CD4-positive, alpha-beta T cell (primary cell): ENCODE results near the gene LY6G5C. TPM values are rescaled to one million over a fixed set of nuclear protein-coding genes. Genes with fewer than 3 reads are reported as not detected.

Source experiments
- ATAC-seq: fragments of 200-7000 bp; cut with Tn5 transposase; one replicate; pipeline ENCODE4 v1.10.0; 2022; ENCODE audit warnings: mild to moderate bottlenecking; ENCODE audit not compliant: poor library complexity
- CTCF ChIA-PET: fragments of 350-600 bp; sonication (Branson Sonifier 250); formaldehyde crosslinking; loops from one replicate; lab custom pipeline; 2021; ENCODE audit warnings: antibody characterized with exemption, inconsistent platforms; lab: Charles Lee
- POLR2A ChIA-PET: fragments of 350-600 bp; sonication (Branson Sonifier 250); formaldehyde crosslinking; loops from one replicate; lab custom pipeline; 2021; ENCODE audit warnings: antibody characterized with exemption, inconsistent platforms; lab: Charles Lee
- DNase-seq, 14 experiments: peaks; one replicate each; pipeline ENCODE4 v3.0.0-alpha.2; 2013 to 2020; ENCODE audit warnings: mixed read lengths in 2 of 14
- H3K27ac ChIP-seq, 2 donors: one replicate each; pipeline versions ENCODE4 v1.5.1 to v1.7.0; 2013; ENCODE audit warnings: low read length in 2 of 2, low read depth in 1 of 2, mild to moderate bottlenecking in 1 of 2
- H3K27me3 ChIP-seq, 2 experiments: 1 replicate in 1 of 2; 2 replicates in 1 of 2; pipeline versions ENCODE4 v1.6.1 to v1.7.0; 2013; ENCODE audit warnings: low read length in 2 of 2, control low read depth in 1 of 2, mild to moderate bottlenecking in 1 of 2, moderate library complexity in 1 of 2; ENCODE audit not compliant: insufficient read depth in 2 of 2, control insufficient read depth in 1 of 2
- H3K36me3 ChIP-seq: one replicate; pipeline ENCODE4 v1.6.1; 2013; ENCODE audit warnings: low read length, control low read depth; ENCODE audit not compliant: insufficient read depth
- H3K4me1 ChIP-seq: one replicate; pipeline ENCODE4 v1.6.1; 2013; ENCODE audit warnings: low read length, control low read depth; ENCODE audit not compliant: insufficient read depth
- H3K4me3 ChIP-seq: one replicate; pipeline ENCODE4 v1.5.1; 2013; ENCODE audit warnings: mild to moderate bottlenecking, low read length, moderate library complexity
- H3K9me3 ChIP-seq, 2 experiments: 1 replicate in 1 of 2; 2 replicates in 1 of 2; pipeline versions ENCODE4 v1.6.1 to v1.7.0; 2013; ENCODE audit warnings: low read length in 2 of 2, mild to moderate bottlenecking in 2 of 2, control low read depth in 1 of 2, moderate library complexity in 1 of 2; ENCODE audit not compliant: control insufficient read depth in 1 of 2, insufficient read depth in 1 of 2
- H3K27ac Mint-ChIP-seq: one replicate; pipeline ENCODE4 v1.8.0; 2020; ENCODE audit warnings: mixed read lengths
- H3K27me3 Mint-ChIP-seq: one replicate; pipeline ENCODE4 v1.8.0; 2021; ENCODE audit warnings: mixed read lengths
- H3K36me3 Mint-ChIP-seq: one replicate; pipeline ENCODE4 v1.8.0; 2021; ENCODE audit warnings: low read depth, mixed read lengths
- H3K4me1 Mint-ChIP-seq: one replicate; pipeline ENCODE4 v1.8.0; 2021; ENCODE audit warnings: low read depth, mixed read lengths
- H3K4me3 Mint-ChIP-seq: one replicate; pipeline ENCODE4 v1.8.0; 2020; ENCODE audit warnings: mild to moderate bottlenecking, mixed read lengths
- H3K9me3 Mint-ChIP-seq: one replicate; pipeline ENCODE4 v1.8.0; 2020; ENCODE audit warnings: mixed read lengths
- intact Hi-C, 2 experiments: fragments of 100-400 bp; cut with DNase I in 1 of 2; cut with micrococcal nuclease in 1 of 2; formaldehyde crosslinking; loops; one replicate each; pipeline versions ENCODE4 v1.15.1 to v1.9.0; 2023 to 2025; cut with DNase I, micrococcal nuclease
- total RNA-seq, 174 experiments: library from RNA in 2 of 174; stranded (reverse) in 2 of 174; gene quantifications; one replicate each; pipeline ENCODE4 v1.2.3 and lab custom pipeline; 2021 to 2026
- TF ChIP-seq, protein P1 (sequence below): fragments of 200-600 bp; IDR thresholded peaks from one replicate; pipeline ENCODE4 v1.8.0; 2022; ENCODE audit warnings: antibody characterized with exemption, mild to moderate bottlenecking

Gene LY6G5C
- total RNA-seq, 2 experiments from 2014 or later, result 0.49 to 0.67 TPM

DNA sequence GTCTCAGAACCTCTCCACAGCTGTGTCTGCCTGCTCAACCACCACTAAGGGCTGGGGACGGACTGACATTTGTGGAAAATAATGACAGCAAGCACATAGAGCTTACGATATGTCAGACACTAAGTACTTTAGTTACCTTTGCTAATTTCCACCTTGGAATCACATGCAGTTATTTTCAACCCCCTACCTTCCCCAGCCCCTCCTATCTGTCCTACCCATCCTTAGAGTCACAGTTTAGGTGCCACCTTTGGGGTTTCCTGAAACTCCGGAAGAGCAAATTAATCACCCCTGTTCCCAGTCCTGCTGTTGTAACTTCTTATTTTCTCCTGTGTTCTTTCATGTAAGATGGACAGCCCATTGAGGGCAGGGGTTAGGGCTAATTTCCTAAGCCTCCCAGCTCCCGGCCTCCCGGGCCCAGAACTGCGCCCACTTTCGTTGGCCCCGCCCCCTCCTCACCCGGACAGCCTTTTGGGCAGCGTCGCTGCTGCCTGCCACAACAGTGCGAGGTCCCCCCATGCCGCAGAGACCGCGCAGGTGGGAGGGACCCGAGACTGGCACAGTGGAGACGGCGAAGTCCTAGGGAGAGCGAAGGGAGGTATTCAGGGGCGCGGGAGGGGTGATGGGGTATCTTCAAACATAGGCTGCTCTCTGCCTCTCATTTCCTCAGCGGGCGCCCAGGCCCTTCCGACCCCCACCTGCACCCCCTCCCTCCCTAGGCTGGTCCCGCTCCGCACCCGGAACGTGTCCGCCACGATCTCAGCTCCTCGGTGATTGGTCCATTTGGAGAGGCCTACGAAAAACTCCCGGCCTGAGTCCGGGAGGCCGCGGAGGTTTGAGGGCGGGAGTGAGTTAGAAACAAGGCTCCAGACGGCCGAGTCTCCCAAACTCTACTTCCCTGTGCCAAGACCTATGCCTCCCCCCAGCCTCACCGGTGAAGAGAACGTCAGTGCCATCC, 47.1 kb upstream of the LY6G5C start:
- CTCF ChIA-PET, result interaction anchor here (1.0 to 5.8 kb wide), 6 partner anchors 11 to 102 kb away, joined by 3 to 41 read pairs (median 12); partner anchors contain the start of genes LSM2 and MSH5
- peaks cover 57% of the 10 kb centered on the region for H3K4me1 ChIP-seq
- Mint-ChIP-seq H3K27ac (peak overlapping the region; percentile 59), H3K4me3 (peak overlapping the region; percentile 80), H3K9me3 (no peaks in the 10 kb centered on the region), H3K4me1 (peaks cover 52% of the 10 kb centered on the region), H3K36me3 (peaks cover 38% of the 10 kb centered on the region), H3K27me3 (no peaks in the 10 kb centered on the region)
- intact Hi-C loops, result loop anchor here in 1 of 2 experiments (1.0 to 2.0 kb wide), 4 partner anchors 41 to 136 kb away; partner anchors contain the start of gene LY6G5C
- POLR2A ChIA-PET, result interaction anchor here (0.8 to 1.6 kb wide), 5 partner anchors 11 to 100 kb away, joined by 3 to 5 read pairs (median 3); partner anchors contain the start of genes ABHD16A, HSPA1B and LSM2
- DNase-seq, result peak in 1 of 14 experiments; percentile 49
- H3K27me3 ChIP-seq, result no peaks in the 10 kb centered on the region
- no peaks in the 10 kb centered on the region for H3K9me3 ChIP-seq
- TF ChIP-seq, protein P1, sequence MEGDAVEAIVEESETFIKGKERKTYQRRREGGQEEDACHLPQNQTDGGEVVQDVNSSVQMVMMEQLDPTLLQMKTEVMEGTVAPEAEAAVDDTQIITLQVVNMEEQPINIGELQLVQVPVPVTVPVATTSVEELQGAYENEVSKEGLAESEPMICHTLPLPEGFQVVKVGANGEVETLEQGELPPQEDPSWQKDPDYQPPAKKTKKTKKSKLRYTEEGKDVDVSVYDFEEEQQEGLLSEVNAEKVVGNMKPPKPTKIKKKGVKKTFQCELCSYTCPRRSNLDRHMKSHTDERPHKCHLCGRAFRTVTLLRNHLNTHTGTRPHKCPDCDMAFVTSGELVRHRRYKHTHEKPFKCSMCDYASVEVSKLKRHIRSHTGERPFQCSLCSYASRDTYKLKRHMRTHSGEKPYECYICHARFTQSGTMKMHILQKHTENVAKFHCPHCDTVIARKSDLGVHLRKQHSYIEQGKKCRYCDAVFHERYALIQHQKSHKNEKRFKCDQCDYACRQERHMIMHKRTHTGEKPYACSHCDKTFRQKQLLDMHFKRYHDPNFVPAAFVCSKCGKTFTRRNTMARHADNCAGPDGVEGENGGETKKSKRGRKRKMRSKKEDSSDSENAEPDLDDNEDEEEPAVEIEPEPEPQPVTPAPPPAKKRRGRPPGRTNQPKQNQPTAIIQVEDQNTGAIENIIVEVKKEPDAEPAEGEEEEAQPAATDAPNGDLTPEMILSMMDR, result no peak
- no peak for ATAC-seq
- H3K4me3 ChIP-seq, result no peak overlapping the region
- H3K36me3 ChIP-seq, result peaks cover 26% of the 10 kb centered on the region
- no peak overlapping the region for H3K27ac ChIP-seq

DNA sequence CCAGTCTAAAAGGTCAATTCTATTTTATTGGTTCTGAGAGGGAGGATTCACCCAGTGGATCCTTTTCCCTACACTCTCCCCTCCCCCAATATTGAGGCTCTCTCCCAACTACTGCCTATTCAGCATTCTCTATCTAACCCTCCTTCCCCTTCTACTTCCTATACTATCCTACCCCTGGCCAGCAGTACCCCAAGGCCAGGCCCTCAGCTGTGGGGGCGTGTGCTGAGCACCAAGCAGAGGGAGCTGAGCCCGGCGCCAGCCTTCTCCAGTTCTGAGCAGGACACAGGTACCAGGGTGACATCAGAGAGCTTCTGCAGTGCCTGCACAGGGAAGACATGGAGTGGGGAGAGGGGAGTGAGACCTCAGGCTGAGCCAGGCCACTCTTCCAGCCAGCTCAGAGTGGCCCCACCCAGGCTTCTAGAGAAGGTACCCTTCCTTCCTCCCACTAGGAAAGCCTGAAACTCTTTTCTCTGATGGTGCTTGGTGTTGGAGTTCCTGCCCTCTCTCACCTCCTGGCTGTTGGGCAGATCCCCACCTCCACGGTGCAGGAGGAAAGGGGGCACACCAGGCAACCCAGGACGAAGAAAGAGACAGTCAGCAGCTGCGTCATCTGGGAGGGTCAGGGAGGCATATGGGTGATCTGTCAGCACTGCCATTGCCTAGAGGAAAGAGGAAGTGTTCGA, 46.3 kb upstream of the LY6G5C start:
- peak; percentile 6 for ATAC-seq
- Histone ChIP-seq H3K9me3 (no peaks in the 10 kb centered on the region), H3K27me3 (no peaks in the 10 kb centered on the region), H3K4me3 (no peak overlapping the region), H3K27ac (no peak overlapping the region), H3K4me1 (peaks cover 55% of the 10 kb centered on the region), H3K36me3 (peaks cover 18% of the 10 kb centered on the region)
- Mint-ChIP-seq H3K27me3 (no peaks in the 10 kb centered on the region), H3K9me3 (no peaks in the 10 kb centered on the region), H3K4me1 (peaks cover 50% of the 10 kb centered on the region), H3K27ac (peak overlapping the region; percentile 59), H3K36me3 (peaks cover 32% of the 10 kb centered on the region), H3K4me3 (peak overlapping the region; percentile 80)
- TF ChIP-seq, protein P1, result no peak
- DNase-seq, result peak in 5 of 14 experiments; percentile 17 to 69 (median 48)
- ChIA-PET POLR2A (interaction anchor here (0.8 to 1.6 kb wide), 4 partner anchors 12 to 100 kb away, joined by 3 to 5 read pairs (median 3); partner anchors contain the start of genes ABHD16A, HSPA1B and LSM2), CTCF (interaction anchor here (1.0 to 5.8 kb wide), 4 partner anchors 12 to 103 kb away, joined by 3 to 41 read pairs (median 14); partner anchors contain the start of gene MSH5)
- intact Hi-C loops, result no loop called here
